ENCODE data around the gene USB1.

- TF ChIP-seq, protein P1, sequence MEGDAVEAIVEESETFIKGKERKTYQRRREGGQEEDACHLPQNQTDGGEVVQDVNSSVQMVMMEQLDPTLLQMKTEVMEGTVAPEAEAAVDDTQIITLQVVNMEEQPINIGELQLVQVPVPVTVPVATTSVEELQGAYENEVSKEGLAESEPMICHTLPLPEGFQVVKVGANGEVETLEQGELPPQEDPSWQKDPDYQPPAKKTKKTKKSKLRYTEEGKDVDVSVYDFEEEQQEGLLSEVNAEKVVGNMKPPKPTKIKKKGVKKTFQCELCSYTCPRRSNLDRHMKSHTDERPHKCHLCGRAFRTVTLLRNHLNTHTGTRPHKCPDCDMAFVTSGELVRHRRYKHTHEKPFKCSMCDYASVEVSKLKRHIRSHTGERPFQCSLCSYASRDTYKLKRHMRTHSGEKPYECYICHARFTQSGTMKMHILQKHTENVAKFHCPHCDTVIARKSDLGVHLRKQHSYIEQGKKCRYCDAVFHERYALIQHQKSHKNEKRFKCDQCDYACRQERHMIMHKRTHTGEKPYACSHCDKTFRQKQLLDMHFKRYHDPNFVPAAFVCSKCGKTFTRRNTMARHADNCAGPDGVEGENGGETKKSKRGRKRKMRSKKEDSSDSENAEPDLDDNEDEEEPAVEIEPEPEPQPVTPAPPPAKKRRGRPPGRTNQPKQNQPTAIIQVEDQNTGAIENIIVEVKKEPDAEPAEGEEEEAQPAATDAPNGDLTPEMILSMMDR (IDR thresholded peaks at IDR 0.05), result no peak
- TF ChIP-seq POLR2A (IDR thresholded peaks at IDR 0.05), result no peak
- no peak for TF ChIP-seq POLR2AphosphoS5 (IDR thresholded peaks at IDR 0.05)
Observed at GRCh38 chr16:58039829-58040495, 38.8 kb downstream of the USB1 start.

Data from prostate gland (tissue), 2 donors.